GM18511 (cell line): ENCODE results near the gene ARL8B.
A peak's percentile ranks its signal among the peaks of the same experiment; 100 is the strongest.
"Not testable (repeated sequence)": the region's sequence is repeated elsewhere in the genome, so short reads cannot be mapped to it uniquely, and the experiment has no call there.

ENCODE experiments used
- ATAC-seq: cut with Tn5 transposase; IDR thresholded peaks from one replicate; pipeline ENCODE4 v1.9.1; 2021; ENCODE audit warnings: mild to moderate bottlenecking, moderate library complexity; ENCODE audit not compliant: unreplicated experiment

ARL8B gene

DNA sequence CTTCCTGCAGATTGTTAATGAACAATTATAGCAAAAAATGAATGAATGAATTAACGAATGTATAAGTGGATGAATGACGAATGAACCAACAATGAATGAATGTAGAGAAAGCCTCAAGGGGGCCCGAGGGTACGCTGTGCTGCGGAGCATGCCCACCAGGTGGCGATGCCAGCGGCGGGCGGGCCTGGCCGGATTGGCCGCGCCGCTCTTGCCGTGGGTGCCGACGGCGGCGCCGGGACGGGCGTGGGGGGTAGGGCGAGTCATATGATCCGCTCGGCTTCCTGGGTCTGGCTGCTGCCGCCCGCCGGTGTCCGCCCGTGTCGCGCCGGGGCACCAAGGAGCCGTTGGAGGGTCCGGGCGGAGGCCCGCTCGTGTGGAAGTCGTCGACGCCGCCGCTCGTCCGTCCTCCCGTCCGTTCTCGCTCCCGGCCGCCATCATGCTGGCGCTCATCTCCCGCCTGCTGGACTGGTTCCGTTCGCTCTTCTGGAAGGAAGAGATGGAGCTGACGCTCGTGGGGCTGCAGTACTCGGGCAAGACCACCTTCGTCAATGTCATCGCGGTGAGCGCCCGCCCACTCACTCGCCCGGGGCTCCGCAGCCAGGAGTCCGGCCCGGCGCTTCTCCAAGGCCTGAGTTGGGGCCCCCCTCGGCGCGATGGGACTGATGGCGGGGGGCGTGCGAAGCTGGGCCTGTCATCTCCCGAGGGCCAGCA is at the start of gene ARL8B:
Gene ARL8B (plus strand): TSS at position 263 of the 711 bp plus-strand sequence. CDS start 174 bp downstream, at position 437.
- peak; percentile 96 for ATAC-seq

DNA sequence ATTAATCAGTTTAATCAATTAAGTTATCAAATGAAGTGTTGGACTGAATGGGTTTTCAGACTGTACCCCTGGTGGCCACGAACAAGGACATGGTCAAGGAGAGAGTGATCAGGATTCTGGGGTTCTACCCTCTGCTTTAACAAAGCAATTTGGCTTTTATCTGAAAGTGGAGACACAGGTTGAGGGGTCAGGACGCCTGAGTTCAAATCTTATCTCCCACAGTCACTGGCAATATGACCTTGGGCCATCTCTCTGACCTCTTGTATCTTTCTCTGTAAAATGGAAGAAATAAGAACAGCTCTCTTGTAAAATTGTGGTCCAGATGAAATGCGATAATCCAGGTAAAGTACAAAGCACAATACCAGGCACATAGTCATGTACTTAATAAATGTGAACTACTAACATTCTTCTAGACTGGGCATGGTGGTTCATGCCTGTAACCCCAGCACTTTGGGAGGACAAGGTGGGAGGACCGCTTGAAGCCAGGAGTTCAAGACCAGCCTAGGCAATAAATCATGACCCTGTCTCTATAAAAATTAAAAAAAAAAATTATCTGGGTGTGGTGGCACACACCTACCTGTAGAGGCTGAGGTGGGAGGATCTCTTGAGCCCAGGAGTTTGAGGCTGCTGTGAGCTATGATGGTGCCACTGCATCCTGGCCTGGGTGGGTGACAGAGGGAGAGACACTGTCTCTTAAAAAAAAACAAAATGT is 48.6 kb upstream of the ARL8B start:
- ATAC-seq = no peak

DNA sequence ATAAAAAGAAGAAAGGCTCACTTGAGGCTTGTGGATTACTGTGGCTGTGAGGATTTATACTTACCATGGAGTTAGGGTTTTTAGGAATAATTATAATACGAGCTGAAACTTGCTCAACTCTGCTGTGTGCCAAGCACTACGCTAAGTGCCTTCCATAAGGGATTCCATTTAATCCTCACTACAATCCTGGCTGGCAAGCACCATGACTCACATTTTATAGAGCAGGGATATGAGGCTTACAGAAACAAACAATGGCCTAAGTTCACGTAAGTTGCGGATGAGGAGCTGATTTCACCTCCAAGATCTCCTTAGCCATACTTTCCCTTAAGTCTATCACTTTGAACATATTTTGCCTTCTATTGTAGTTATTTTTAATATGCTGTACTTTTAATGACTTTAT is 43.9 kb upstream of the ARL8B start:
- no peak for ATAC-seq

DNA sequence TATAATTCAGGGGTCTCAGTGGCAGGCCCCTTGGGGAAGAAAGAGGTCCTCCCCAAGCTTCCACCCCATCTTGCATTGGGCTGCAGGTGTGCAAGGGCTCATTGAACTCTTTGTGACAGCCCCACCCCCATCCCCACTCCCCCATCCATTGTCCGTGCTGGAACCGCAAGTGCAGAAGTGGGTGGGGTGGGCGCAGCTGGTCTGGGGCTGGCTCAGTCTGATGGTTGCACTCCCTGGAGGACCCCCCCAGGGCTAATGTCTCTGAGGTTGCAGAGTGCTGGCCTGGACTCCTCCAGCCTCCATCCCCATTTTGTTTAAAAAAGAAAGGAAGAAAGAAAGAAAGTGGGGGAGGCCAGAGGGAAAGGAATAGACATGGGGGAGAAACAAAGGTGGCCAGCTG is 42.3 kb upstream of the ARL8B start:
- no peak for ATAC-seq

DNA sequence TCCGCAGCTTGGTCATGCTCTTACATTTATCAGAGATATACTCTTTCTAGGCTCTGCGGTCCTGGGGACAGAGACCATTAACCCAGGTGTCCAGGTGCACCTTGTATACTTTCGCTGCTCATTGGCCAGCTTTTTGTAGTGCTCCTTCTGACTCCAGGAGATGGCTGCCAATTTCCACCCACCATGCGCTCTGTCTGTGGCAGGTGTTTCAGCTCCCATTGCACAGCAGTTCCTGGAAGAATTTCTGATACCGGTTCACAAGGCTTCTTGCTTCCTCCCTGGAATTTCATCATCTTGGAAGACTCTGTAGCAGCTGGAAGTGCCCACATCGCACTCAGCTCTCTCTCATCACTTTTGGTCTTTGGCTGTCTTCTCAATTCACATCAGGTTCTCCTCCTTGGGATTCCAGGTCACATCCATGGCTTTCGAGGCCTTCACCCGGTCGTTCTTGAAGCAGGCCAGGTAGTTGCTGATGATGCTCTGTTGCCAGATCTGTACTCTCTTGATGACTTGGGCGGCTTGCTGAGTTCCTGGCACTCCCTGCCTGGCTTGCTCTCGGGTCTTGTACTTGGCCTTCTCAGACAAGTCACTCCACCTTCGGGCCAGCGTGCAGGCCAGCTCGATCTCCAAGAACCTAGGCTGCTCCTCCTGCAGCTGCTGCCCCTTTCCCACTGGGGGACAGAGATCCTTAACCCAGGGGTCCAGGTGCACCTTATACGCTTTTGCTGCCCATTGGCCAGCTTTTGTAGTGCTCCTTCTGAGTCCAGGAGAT is 41.1 kb upstream of the ARL8B start:
- ATAC-seq = no peak

DNA sequence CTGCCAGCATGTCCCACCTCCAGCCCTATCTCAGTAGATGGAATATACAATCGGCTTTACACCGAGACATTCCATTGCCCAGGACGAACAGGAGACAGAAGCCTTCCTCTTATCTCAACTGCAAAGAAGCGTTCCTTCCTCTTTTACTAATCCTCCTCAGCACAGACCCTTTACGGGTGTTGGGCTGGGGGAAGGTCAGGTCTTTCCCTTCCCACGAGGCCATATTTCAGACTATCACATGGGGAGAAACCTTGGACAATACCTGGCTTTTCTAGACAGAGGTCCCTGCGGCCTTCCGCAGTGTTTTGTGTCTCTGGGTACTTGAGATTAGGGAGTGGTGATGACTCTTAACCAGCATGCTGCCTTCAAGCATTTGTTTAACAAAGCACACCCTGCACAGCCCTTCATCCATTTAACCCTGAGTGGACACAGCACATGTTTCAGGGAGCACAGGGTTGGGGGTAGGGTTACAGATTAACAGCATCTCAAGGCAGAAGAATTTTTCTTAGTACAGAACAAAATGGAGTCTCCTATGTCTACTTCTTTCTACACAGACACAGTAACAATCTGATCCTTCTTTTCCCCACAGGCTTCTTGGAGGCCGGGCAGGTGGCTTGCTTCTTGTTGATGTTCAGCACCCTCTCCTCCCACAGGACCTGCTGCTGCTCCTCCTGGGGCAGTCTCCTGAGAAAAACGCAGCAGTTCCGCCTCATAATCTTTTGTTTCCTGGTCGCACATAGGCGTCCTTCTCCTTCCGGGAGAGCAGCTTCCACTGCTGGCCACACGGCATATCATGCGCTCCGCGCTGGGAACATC is 39.9 kb upstream of the ARL8B start:
- ATAC-seq = not testable (repeated sequence)

DNA sequence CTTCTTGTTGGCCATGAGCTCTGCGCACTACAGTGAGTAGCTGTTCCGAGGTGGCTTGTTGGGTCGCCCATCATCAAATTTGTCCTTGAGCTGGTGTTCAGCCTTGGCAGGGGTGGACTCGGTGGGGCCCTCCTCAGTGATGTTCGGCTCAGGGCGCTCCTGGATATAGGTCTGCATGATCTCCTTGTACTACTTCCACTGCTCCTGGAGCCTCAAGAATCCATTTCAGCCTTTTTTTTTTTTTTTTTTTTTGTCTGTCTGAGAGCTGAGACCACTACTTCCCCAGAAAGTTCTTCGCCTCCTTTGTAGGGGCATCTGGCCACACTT is 39.3 kb upstream of the ARL8B start:
- no peak for ATAC-seq

DNA sequence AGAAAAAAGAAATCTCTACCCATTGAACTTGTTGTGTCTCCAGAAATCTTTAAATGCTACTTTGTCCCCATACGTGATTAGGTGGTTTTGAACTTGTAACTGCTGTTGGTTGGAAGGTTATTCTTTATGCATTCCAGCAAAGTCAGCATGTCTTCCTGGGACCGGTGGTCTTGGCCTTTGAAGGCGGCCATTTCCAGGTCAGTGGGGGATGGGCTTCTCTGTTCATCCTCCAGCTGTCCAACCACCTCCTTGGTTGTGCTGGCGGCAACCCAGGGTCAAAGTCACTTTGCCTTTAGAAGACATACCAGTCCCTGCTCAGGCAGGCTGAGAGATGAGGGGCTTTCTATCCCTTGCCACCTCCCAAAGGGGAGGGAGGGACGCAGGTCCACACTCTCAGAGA is 37.9 kb upstream of the ARL8B start:
- ATAC-seq = no peak

DNA sequence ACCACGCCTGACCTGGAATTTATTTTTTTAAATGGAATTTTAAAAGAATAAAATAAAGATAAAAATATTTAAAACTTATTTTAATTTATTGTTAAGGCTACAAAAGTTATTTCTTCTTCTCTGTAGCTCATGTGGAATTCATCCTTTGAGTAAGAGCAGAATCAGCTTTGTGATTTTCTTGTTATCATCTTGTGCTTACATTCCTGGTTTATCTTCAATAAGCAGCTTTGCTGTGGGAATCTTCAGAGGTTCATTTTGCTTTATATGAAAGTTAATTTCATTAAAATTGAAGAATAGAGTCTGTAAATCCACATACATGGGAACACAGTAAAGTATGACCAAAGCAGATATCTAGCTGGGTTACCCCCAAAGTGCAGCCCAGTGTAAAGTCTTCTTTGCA is 35.4 kb upstream of the ARL8B start:
- ATAC-seq = no peak

DNA sequence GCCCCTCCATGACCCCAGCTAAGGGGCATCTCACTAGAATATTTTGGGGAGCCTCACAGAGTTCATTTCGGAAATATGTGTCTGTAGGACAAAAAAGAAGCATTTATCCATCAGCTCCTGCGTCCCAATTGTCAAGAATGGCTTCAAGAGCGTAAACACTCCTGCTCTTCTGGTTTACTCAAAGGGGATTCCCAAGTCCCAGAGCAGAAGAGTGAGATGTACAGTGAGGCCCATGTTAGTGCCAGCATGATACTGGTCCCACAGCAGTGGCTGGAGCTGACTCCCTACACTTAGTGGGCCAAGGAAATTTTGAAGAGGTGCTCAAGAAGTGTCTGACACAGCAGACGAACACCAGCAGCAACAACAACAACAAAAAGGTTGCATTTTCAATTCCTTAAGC is 34.9 kb upstream of the ARL8B start:
- ATAC-seq = no peak

DNA sequence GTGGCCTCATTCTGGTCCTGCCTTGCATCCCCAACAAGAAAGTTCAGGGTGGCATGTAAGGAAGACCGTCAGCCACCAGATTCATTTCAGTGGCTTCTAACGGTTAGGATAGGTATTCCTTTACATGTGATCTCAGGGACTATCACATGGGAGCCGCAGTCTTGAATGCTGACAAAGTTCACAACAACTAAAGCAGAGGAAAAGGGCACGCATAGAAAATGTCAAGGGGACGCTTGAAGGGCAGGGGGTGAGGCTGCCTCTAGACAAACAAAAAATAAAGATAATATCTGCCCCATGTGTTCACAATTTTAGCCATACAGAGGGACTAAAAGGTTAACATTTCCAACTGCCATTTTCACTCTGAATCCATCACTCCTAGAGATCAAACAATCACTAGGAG is 31.9 kb upstream of the ARL8B start:
- ATAC-seq = no peak

DNA sequence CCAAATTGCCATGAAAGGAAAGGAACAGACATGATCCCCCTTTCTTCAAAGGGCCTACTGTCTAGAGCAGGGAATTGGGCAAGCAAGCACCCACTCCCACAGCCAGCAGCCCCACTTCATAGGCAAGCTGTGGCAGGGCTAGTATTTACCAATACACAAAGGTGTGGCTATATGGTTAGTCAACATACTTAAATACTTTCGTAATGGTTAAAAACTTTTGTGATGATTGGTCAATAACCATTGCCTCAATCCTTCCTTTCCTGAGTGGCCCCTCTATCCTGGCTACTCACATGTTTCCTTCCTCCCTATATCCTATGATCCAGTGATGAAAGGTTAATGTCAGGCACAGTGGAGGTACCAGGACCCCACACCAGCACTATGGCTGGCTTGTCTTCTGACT is 30.1 kb upstream of the ARL8B start:
- no peak for ATAC-seq

DNA sequence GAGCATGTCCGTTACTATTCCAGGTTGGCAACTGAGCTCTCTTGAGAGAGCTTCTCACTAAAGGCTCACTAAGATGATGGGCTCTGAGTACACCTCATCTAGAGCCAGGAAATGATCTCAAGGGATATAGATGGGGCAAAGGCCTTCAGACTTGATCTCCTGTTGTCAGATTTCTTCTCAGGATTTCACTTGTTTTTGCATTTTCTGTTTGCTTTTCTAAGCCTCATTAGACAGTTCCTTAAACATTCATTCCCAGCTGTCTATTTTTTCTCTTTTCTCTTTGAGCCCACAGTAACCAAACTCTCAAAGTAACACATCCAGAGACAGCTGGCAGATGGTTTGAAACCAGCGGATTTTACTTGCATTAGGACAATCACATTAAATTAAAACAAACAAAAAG is 28.4 kb upstream of the ARL8B start:
- no peak for ATAC-seq

DNA sequence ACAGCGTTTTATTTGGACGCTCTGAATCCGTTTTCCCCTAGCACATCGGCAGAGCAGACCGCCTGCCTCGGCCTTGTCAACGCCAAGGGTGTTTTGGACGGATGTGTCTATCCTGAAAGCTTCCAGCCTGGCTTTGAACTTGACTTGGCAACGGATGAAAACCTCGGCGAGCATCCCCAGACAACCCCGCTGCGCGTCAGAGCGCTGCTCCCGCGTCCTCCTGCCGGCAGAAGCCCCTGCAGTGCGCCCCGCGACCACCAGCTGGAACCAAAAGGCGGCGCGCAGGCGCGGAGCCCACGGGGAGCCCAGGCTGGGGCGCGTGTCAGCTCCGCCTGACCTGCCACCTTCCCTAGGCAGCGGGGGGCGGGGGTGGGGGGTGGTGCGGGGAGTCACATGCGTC is 26.2 kb upstream of the ARL8B start:
- no peak for ATAC-seq

DNA sequence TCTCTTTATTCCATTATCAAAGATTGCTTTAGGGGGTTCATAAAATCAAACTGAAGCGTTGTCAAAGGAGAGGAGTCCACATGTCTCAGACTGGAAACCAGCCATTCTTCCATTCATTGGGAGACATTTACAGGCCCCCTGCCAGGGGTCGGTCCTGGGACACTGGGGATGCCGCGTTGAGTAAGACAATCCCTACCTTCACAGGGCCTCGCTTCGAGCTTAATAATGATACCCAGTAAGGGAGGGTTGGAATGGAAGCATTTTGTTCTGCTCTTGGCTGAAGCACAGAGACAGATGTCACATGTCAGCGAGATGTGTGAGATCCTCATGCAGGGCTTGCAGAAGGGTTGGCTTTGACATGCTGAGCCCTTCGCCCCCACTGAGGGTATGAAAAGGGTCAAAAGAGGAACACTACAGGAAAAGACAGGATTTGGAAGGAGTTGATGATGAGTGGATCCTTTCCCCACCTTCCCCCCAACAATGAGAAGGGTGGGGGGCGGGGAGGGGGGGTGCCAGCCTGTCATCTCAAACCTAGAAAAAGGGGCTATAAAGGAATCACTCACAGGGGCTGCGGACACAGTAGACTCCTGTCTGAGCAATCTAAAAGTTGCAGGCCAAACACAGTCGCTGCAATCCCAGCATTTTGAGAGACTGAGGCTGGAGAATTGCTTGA is 25.6 kb upstream of the ARL8B start:
- ATAC-seq = no peak

DNA sequence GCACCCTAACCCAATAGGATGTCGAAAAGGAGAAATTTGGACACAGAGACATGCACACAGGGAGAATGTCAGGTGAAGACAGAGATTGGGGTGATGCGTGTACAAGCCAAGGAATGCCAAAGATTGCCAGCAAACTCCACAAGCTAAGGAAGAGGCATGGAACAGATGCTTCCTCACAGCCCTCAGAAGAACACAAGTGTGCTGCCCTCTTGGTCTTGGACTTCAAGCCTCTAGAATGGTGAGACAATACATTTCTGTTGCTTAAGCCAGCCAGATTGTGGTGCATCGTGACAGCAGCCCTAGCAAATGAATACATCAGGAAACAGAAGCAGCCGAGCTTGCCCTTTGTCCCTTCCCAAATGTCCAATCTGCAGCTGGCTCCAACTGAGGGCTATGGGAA is 23.7 kb upstream of the ARL8B start:
- ATAC-seq = no peak

DNA sequence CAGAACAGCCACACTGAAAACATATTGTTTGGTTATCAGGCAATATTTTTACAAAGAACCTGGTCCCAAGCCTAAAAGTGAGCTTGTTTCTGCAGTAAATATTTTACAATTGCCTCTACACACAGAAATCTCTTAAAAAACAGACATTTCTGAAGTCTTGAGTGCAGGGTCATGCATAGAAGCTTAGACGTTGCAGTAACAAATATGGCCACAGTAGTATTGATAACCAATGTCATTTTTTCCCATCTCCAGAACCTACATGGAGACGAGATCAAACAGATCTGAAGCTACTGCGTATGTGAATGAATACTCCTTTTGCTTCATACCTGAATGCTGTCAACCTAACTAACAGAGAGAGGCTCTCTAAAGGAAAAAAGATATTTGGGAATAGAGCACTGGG is 19.6 kb upstream of the ARL8B start:
- ATAC-seq = no peak

DNA sequence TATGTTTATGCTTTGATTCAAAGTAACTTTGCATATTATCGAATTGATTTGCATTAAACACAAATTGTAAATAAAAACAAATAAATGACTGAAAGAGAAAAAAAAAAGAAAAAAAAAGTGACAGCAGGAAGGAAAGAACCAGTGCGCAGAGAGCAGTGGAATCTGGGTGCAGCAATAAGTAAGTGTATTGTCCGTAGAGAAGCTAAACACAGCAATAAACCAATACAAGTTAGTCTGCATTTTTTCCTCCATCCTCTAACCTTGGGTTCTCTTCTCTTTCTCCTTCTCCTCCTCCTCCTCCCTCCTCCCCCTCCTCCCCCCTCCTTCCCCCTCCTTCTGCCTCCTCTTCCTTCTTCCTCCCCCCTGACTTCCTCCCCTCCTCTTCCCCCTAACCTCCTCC is 18.3 kb upstream of the ARL8B start:
- ATAC-seq = no peak

DNA sequence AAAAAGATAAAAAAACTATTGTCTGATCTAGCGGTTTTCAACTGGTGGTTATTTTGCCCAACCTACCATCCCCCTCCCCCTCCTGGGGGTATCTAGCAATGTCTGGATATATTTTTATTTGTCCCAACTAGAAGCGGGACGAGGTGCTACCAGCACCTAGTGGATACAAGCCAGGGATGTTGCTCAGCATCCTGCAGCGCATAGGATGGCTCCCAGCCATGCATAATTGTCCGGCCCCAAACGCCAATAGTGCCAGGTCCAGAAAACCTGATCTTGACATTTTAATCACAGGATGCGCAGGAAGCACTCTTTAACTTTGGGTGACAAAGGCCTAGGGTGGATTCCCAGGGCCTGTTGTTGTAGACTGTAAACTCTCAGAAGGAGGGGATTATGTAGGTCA is 17.0 kb upstream of the ARL8B start:
- no peak for ATAC-seq

DNA sequence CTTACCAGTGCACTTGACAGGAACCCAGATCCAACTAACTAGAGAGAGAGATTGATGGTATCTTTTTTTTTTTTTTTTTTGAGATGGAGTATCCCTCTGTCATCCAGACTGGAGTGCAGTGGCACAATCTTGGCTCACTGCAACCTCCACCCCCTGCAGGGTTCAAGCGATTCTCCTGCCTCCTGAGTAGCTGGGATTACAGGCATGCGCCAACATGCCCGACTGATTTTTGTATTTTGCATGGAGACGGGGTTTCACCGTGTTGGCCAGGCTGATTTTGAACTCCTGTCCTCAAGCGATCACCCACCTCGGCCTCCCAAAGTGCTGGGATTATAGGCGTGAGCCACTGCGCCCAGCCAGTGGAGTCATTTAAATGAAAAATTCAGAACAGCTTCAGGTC is 15.7 kb upstream of the ARL8B start:
- ATAC-seq = not testable (repeated sequence)

DNA sequence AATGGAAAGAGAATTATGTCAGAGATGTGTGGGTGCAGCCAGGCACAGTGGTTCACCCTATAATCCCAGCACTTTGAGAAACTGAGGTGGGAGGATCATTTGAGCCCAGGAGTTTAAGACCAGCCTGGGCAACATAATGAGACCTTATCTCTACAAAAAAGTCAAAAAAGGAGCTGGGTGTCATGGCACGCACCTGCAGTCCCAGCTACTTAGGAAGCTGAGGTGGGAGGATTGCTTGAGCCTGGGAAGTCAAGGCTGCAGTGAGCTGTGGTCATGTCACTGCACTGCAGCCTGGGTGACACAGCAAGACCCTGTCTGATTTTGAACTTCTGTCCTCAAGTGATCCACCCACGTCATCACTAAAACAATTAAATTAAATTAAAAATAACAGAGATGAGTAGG is 15.2 kb upstream of the ARL8B start:
- not testable (repeated sequence) for ATAC-seq
